HFFc6 (cell line): ENCODE measurements around the gene SPATA21. TPM values are rescaled to one million over a fixed set of nuclear protein-coding genes. Genes with fewer than 3 reads are reported as not detected.

Experiments
- DNase-seq: peaks from one replicate; pipeline ENCODE4 v3.0.0-alpha.2; 2018
- H3K27ac Mint-ChIP-seq: 2 replicates; pipeline ENCODE4 v1.8.0; 2020; ENCODE audit warnings: mild to moderate bottlenecking, mixed read lengths
- H3K27me3 Mint-ChIP-seq: 2 replicates; pipeline ENCODE4 v1.8.0; 2021; ENCODE audit warnings: mild to moderate bottlenecking, moderate library complexity, mixed read lengths; ENCODE audit not compliant: insufficient read depth
- H3K36me3 Mint-ChIP-seq: 2 replicates; pipeline ENCODE4 v1.8.0; 2021; ENCODE audit warnings: low read depth, mixed read lengths
- H3K4me1 Mint-ChIP-seq: 2 replicates; pipeline ENCODE4 v1.8.0; 2020; ENCODE audit warnings: low read depth, mixed read lengths
- H3K4me3 Mint-ChIP-seq: 2 replicates; pipeline ENCODE4 v1.8.0; 2020; ENCODE audit warnings: mild to moderate bottlenecking, moderate library complexity, mixed read lengths
- H3K9me3 Mint-ChIP-seq: 2 replicates; pipeline ENCODE4 v1.8.0; 2020; ENCODE audit warnings: mild to moderate bottlenecking, mixed read lengths
- total RNA-seq, 6 experiments: library from RNA; stranded (reverse); fragmentation: NEBNext Ultra II Directional; extraction: Animal tissue kit (Norgen Biotek cat#: 25700); gene quantifications; 2 replicates in 1 of 6; 3 replicates in 5 of 6; pipeline ENCODE4 v1.2.3, GENCODE V29; 2021
- TF ChIP-seq, protein P1 (sequence below): fragments of 200-600 bp; sonication (generic); IDR thresholded peaks from 2 replicates; pipeline ENCODE4 v1.5.0; 2021; ENCODE audit warnings: antibody characterized with exemption, mild to moderate bottlenecking

SPATA21 gene
- total RNA-seq, 6 experiments from 2014 or later: 0.07 TPM; not detected in 5

GRCh38 chr1:16410803-16411202 is 26.4 kb downstream of the SPATA21 start:
- TF ChIP-seq, protein P1, sequence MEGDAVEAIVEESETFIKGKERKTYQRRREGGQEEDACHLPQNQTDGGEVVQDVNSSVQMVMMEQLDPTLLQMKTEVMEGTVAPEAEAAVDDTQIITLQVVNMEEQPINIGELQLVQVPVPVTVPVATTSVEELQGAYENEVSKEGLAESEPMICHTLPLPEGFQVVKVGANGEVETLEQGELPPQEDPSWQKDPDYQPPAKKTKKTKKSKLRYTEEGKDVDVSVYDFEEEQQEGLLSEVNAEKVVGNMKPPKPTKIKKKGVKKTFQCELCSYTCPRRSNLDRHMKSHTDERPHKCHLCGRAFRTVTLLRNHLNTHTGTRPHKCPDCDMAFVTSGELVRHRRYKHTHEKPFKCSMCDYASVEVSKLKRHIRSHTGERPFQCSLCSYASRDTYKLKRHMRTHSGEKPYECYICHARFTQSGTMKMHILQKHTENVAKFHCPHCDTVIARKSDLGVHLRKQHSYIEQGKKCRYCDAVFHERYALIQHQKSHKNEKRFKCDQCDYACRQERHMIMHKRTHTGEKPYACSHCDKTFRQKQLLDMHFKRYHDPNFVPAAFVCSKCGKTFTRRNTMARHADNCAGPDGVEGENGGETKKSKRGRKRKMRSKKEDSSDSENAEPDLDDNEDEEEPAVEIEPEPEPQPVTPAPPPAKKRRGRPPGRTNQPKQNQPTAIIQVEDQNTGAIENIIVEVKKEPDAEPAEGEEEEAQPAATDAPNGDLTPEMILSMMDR: no peak
- no peak overlapping the region for H3K4me3 Mint-ChIP-seq
- no peaks in the 10 kb centered on the region for H3K9me3 Mint-ChIP-seq
- no peaks in the 10 kb centered on the region for H3K4me1 Mint-ChIP-seq
- H3K36me3 Mint-ChIP-seq: no peaks in the 10 kb centered on the region
- DNase-seq: no peak
- peaks cover 35% of the 10 kb centered on the region for H3K27me3 Mint-ChIP-seq
- H3K27ac Mint-ChIP-seq: no peak overlapping the region

DNA sequence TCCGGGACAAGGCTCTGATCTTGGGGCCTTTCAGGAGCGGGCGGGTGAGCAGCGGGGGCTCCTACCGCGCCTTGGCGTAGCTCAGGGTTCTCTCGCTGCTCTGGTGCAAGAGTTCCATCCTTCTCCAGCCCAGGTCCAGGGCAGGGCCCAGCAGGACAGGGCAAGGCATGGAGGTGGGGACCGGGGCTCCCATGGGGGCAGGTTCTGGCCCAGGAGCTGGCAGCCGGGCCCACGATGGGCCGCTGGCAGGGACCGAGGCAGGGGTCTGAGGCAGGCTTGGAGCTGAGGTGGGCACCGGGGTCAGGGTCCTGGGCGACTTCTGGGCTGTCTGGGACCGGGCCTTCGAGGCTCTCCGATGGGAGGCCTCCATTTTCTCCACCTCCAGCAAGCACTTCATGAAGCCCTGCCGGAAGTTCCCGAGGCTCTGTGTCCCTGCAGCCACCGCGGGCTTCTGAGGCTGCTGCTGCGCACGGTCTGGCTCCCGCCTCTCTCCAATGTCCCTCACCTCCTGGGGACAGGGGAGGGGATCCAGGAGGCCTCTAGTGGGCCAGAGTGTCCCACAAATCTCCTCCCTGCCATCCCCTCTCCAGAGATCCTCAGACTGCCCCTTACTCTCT is 27.6 kb downstream of the SPATA21 start:
- TF ChIP-seq, protein P1: no peak
- no peaks in the 10 kb centered on the region for H3K4me1 Mint-ChIP-seq
- H3K9me3 Mint-ChIP-seq: no peaks in the 10 kb centered on the region
- H3K4me3 Mint-ChIP-seq: no peak overlapping the region
- DNase-seq: no peak
- H3K36me3 Mint-ChIP-seq: no peaks in the 10 kb centered on the region
- H3K27me3 Mint-ChIP-seq: peaks cover 35% of the 10 kb centered on the region
- H3K27ac Mint-ChIP-seq: no peak overlapping the region

- no peak overlapping the region for H3K27ac Mint-ChIP-seq
- no peak for DNase-seq
- TF ChIP-seq, protein P1: no peak
- no peaks in the 10 kb centered on the region for H3K9me3 Mint-ChIP-seq
- H3K4me3 Mint-ChIP-seq: no peak overlapping the region
- H3K27me3 Mint-ChIP-seq: peaks cover 25% of the 10 kb centered on the region
- H3K4me1 Mint-ChIP-seq: no peaks in the 10 kb centered on the region
- no peaks in the 10 kb centered on the region for H3K36me3 Mint-ChIP-seq
Observed at GRCh38 chr1:16406868-16407267, 30.4 kb downstream of the SPATA21 start.

- TF ChIP-seq, protein P1: no peak
- DNase-seq: no peak
- Mint-ChIP-seq H3K27me3 (peaks cover 20% of the 10 kb centered on the region), H3K9me3 (no peaks in the 10 kb centered on the region), H3K4me1 (no peaks in the 10 kb centered on the region), H3K36me3 (peaks cover 6% of the 10 kb centered on the region; the same call in 1 of the 2 replicates), H3K27ac (no peak overlapping the region), H3K4me3 (no peak overlapping the region)
Observed at GRCh38 chr1:16405441-16405840, 31.8 kb downstream of the SPATA21 start.

- Mint-ChIP-seq H3K27me3 (peaks cover 4% of the 10 kb centered on the region; the same call in 1 of the 2 replicates), H3K4me3 (no peak overlapping the region), H3K9me3 (no peaks in the 10 kb centered on the region), H3K27ac (no peak overlapping the region), H3K4me1 (no peaks in the 10 kb centered on the region), H3K36me3 (peaks cover 13% of the 10 kb centered on the region; the same call in 1 of the 2 replicates)
- TF ChIP-seq, protein P1: no peak
- no peak for DNase-seq
Observed at GRCh38 chr1:16402742-16403141, 34.5 kb downstream of the SPATA21 start.
